ENCODE results near the gene KANSL1.
"Not testable (repeated sequence)": the region's sequence is repeated elsewhere in the genome, so short reads cannot be mapped to it uniquely, and the experiment has no call there.

DNA sequence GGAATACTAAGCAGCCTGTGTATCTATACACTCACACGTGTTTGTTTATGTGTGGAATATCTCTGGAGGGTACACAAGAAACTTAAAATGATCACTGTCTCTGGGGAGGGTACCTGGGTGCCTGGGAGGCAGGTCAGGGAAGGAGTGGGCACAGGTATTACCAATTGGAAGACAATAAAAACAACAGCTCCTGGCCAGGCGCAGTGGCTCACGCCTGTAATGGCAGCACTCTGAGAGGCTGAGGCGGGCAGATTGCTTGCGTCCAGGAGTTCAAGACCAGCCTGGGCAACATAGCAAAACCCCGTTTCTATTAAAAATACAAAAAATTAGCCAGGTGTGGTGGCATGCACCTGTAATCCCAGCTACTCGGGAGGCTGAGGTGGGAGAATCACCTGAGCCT, 169.9 kb downstream of the KANSL1 start:
- TF ChIP-seq, protein P1, sequence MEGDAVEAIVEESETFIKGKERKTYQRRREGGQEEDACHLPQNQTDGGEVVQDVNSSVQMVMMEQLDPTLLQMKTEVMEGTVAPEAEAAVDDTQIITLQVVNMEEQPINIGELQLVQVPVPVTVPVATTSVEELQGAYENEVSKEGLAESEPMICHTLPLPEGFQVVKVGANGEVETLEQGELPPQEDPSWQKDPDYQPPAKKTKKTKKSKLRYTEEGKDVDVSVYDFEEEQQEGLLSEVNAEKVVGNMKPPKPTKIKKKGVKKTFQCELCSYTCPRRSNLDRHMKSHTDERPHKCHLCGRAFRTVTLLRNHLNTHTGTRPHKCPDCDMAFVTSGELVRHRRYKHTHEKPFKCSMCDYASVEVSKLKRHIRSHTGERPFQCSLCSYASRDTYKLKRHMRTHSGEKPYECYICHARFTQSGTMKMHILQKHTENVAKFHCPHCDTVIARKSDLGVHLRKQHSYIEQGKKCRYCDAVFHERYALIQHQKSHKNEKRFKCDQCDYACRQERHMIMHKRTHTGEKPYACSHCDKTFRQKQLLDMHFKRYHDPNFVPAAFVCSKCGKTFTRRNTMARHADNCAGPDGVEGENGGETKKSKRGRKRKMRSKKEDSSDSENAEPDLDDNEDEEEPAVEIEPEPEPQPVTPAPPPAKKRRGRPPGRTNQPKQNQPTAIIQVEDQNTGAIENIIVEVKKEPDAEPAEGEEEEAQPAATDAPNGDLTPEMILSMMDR (IDR thresholded peaks at IDR 0.05), result not testable (repeated sequence)
- not testable (repeated sequence) for TF ChIP-seq POLR2A (IDR thresholded peaks at IDR 0.05)
